Fibroblast of the aortic adventitia (primary cell): Measurements from ENCODE around the gene IL2RA. TPM values are rescaled to one million over a fixed set of nuclear protein-coding genes. Genes with fewer than 3 reads are reported as not detected.

Experiments
- DNase-seq: peaks from one replicate; pipeline ENCODE4 v3.0.0-alpha.2; 2010; ENCODE audit warnings: low read depth
- H3K4me3 ChIP-seq: 2 replicates; pipeline ENCODE4 v1.5.1; 2011; ENCODE audit warnings: low read depth, mild to moderate bottlenecking, control low read depth, low read length, moderate library complexity
- total RNA-seq: library from RNA; depleted of rRNA; stranded (reverse); fragments of >200 nt; gene quantifications from 2 replicates; pipeline ENCODE4 v1.2.3, GENCODE V29; 2012; ENCODE audit warnings: low replicate concordance
- TF ChIP-seq, protein P1 (sequence below): IDR thresholded peaks from 2 replicates; pipeline ENCODE4 v1.5.1; 2011; ENCODE audit warnings: mild to moderate bottlenecking, low read length, control low read depth, inconsistent platforms; ENCODE audit not compliant: insufficient read depth

IL2RA gene
- total RNA-seq, 1 donor: not detected

DNA sequence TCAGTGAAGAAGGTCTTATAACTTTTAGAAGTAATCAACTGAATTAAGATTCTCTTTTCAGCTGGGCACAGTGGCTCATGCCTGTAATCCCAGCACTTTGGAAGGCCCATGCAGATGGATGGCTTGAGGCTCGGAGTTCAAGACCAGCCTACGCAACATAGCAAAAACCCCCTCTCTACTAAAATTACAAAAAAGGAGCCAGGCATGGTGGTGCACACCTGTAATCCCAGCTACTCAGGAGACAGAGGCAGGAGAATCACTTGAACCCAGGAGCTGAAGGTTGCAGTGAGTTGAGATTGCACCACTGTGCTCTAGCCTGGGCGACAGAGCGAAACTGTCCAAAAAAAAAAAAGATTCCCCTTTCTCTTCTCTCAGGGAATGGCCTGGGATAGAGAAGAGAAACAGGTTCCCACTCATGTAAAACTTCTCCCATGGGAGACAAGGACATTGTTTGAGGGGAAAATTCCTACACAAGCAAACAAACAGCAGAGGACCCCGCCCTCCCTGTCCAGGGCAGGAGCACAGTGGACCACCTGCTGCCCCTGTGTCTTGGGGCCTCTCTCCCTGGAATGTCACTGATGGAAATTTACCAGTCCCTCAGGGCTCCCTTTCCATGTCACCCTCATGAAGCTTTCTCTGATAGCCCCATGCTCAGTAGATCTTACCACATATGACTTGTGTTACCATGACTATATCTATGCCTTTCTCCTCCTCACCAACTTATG, 5.6 kb downstream of the IL2RA start:
- DNase-seq: no peak
- TF ChIP-seq, protein P1, sequence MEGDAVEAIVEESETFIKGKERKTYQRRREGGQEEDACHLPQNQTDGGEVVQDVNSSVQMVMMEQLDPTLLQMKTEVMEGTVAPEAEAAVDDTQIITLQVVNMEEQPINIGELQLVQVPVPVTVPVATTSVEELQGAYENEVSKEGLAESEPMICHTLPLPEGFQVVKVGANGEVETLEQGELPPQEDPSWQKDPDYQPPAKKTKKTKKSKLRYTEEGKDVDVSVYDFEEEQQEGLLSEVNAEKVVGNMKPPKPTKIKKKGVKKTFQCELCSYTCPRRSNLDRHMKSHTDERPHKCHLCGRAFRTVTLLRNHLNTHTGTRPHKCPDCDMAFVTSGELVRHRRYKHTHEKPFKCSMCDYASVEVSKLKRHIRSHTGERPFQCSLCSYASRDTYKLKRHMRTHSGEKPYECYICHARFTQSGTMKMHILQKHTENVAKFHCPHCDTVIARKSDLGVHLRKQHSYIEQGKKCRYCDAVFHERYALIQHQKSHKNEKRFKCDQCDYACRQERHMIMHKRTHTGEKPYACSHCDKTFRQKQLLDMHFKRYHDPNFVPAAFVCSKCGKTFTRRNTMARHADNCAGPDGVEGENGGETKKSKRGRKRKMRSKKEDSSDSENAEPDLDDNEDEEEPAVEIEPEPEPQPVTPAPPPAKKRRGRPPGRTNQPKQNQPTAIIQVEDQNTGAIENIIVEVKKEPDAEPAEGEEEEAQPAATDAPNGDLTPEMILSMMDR: no peak
- H3K4me3 ChIP-seq: no peak overlapping the region

GRCh38 chr10:6055929-6056328, 6.2 kb downstream of the IL2RA start:
- H3K4me3 ChIP-seq: no peak overlapping the region
- no peak for DNase-seq
- TF ChIP-seq, protein P1: no peak

GRCh38 chr10:6054884-6055283, 7.3 kb downstream of the IL2RA start:
- H3K4me3 ChIP-seq: no peak overlapping the region
- TF ChIP-seq, protein P1: no peak
- no peak for DNase-seq

GRCh38 chr10:6053816-6054631, 8.1 kb downstream of the IL2RA start:
- DNase-seq: no peak
- TF ChIP-seq, protein P1: no peak
- no peak overlapping the region for H3K4me3 ChIP-seq

GRCh38 chr10:6053303-6053702, 8.9 kb downstream of the IL2RA start:
- TF ChIP-seq, protein P1: no peak
- no peak for DNase-seq

DNA sequence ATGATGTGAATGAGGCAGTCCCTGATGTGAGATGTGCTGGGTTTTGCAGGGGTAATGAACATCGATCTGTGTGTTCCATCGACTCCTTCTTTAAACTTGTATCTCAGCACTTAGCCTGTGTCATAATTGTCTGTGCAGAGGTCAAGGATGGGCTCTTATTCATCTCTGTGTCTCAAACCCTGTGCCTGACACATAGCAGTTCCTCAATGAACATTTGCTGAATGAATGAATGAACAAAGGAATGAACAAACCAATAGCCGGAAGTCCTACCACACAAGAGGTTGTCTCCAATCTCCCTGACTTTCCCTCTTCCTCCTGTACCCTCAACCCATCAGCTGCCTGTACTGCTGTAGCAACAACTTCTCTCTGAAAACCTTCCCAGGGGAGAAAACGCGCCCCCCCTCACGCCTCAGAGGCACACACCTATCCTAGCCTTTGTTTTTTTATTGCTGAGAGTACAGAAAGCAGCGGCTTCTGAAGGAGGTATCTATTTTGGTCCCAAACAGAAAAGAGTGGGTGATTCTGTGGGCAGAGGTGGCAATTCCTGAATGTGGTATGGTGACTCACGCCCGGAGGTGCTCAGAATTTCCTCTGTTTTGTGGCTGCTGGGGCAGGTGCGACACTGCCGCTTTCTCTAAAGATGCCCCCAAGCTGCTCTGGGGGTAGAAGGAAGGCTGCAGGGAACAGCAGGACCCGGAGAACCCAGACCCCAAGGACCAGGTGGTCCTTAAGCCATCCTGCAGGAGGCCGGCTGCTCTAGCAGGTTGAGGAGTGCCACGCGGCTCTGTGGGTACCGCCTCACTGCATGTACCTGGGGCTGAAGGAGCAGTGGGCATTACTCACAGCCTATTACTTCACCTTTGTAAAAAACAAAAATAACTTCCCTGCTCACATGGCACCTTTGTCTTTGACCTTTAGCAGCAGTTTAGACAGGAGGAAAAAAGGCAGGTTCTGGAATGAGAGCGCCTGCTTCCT, 9.6 kb downstream of the IL2RA start:
- H3K4me3 ChIP-seq: no peak overlapping the region
- DNase-seq: no peak
- TF ChIP-seq, protein P1: no peak

More at GRCh38 chr10:6053303-6053702, 8.9 kb downstream of the IL2RA start:
- no peak overlapping the region for H3K4me3 ChIP-seq
